H1 (cell line): ENCODE results near the gene WSCD2. TPM values are rescaled to one million over a fixed set of nuclear protein-coding genes. Genes with fewer than 3 reads are reported as not detected.

ENCODE experiments used
- CTCF ChIA-PET: fragments of 300-600 bp; sonication (Branson Sonifier 250); formaldehyde crosslinking; loops from one replicate; lab custom pipeline; 2021; ENCODE audit not compliant: partially characterized antibody; lab: Charles Lee
- POLR2A ChIA-PET: fragments of 300-600 bp; sonication (Branson Sonifier 250); formaldehyde crosslinking; loops from one replicate; lab custom pipeline; 2021; ENCODE audit warnings: inconsistent platforms; ENCODE audit not compliant: partially characterized antibody; lab: Charles Lee
- DNase-seq, 2 experiments: peaks; one replicate each; pipeline versions ENCODE4 v3.0.0 to v3.0.0-alpha.2; 2010 to 2022; ENCODE audit warnings: low spot score in 2 of 2, low read depth in 1 of 2, mixed read lengths in 1 of 2
- FAIRE-seq: peaks from 2 replicates; lab custom pipeline; 2011; peaks lifted over from hg19 to GRCh38; lab: Jason Lieb, UNC
- H2AFZ ChIP-seq: 2 replicates; pipeline ENCODE4 v1.8.1; 2012; ENCODE audit warnings: low read length, inconsistent platforms
- H2AK5ac ChIP-seq: 2 replicates; pipeline ENCODE4 v1.6.1; 2013; ENCODE audit warnings: low read depth, low read length
- H2BK120ac ChIP-seq: replicated peaks from 2 replicates; pipeline ENCODE3; 2013; ENCODE audit warnings: low read depth, low read length, inconsistent platforms
- H2BK12ac ChIP-seq: 2 replicates; pipeline ENCODE4 v1.6.1; 2013; ENCODE audit warnings: low read depth, low read length
- H2BK15ac ChIP-seq: 2 replicates; pipeline ENCODE4 v1.6.1; 2013; ENCODE audit warnings: low read length
- H2BK20ac ChIP-seq: 2 replicates; pipeline ENCODE4 v1.6.1; 2013; ENCODE audit warnings: low read length
- H2BK5ac ChIP-seq: 2 replicates; pipeline ENCODE4 v1.6.1; 2013; ENCODE audit warnings: low read depth, low read length
- H3K14ac ChIP-seq: 2 replicates; pipeline ENCODE4 v1.6.1; 2013; ENCODE audit warnings: inconsistent platforms; ENCODE audit not compliant: insufficient read length
- H3K18ac ChIP-seq: 2 replicates; pipeline ENCODE4 v1.6.1; 2013; ENCODE audit warnings: low read length; ENCODE audit errors: extremely low read depth
- H3K23ac ChIP-seq: 2 replicates; pipeline ENCODE4 v1.6.1; 2013; ENCODE audit warnings: inconsistent platforms; ENCODE audit not compliant: insufficient read length
- H3K23me2 ChIP-seq: 2 replicates; pipeline ENCODE4 v1.6.1; 2013; ENCODE audit warnings: low read depth, low read length
- H3K27ac ChIP-seq: 2 replicates; pipeline ENCODE4 v1.6.1; 2011; ENCODE audit warnings: low read depth, low read length, inconsistent platforms
- H3K27me3 ChIP-seq, 4 experiments: replicated peaks in 1 of 4; 1 replicate in 1 of 4; 2 replicates in 3 of 4; pipeline versions ENCODE4 v1.6.1 to v1.8.1; 2011 to 2013; ENCODE audit warnings: low read length in 3 of 4, mild to moderate bottlenecking in 3 of 4, inconsistent platforms in 2 of 4, mixed read lengths in 2 of 4, moderate library complexity in 1 of 4; ENCODE audit not compliant: control insufficient read depth in 3 of 4, insufficient read depth in 3 of 4; ENCODE audit errors: extremely low read depth in 1 of 4
- H3K36me3 ChIP-seq, 4 experiments: 2 replicates each; pipeline versions ENCODE4 v1.6.1 to v1.8.1; 2011 to 2013; ENCODE audit warnings: mild to moderate bottlenecking in 4 of 4, low read length in 3 of 4, moderate library complexity in 2 of 4, control low read depth in 1 of 4, inconsistent platforms in 1 of 4; ENCODE audit not compliant: insufficient read depth in 4 of 4, control insufficient read depth in 2 of 4
- H3K4ac ChIP-seq: replicated peaks from 2 replicates; pipeline ENCODE3; 2013; ENCODE audit warnings: low read length, low read depth, mixed read lengths, inconsistent platforms; ENCODE audit not compliant: insufficient read length
- H3K4me1 ChIP-seq, 4 experiments: replicated peaks in 1 of 4; 1 replicate in 1 of 4; 2 replicates in 3 of 4; pipeline versions ENCODE4 v1.6.1 to v1.8.1; 2011 to 2013; ENCODE audit warnings: low read length in 3 of 4, inconsistent platforms in 2 of 4, mixed read lengths in 1 of 4; ENCODE audit not compliant: insufficient read depth in 4 of 4, control insufficient read depth in 3 of 4
- H3K4me2 ChIP-seq, 2 experiments: 2 replicates each; pipeline versions ENCODE4 v1.6.1 to v1.8.1; 2011 to 2013; ENCODE audit warnings: low read depth in 2 of 2, low read length in 2 of 2, control low read depth in 1 of 2, inconsistent platforms in 1 of 2, mild to moderate bottlenecking in 1 of 2; ENCODE audit not compliant: insufficient read depth in 1 of 2
- H3K4me3 ChIP-seq, 4 experiments: fragments of 200-600, 300-600 bp in 1 of 4; sonication (generic), shearing (Covaris generic), sonication (Bioruptor Twin) in 1 of 4; 2 replicates each; pipeline versions ENCODE4 v1.5.1 to v1.8.1; 2011 to 2016; ENCODE audit warnings: low read length in 4 of 4, low read depth in 3 of 4, control low read depth in 2 of 4, inconsistent platforms in 2 of 4, mild to moderate bottlenecking in 2 of 4, mixed read lengths in 1 of 4, moderate library complexity in 1 of 4; ENCODE audit not compliant: insufficient read depth in 2 of 4; ENCODE audit errors: extremely low read depth in 1 of 4
- H3K56ac ChIP-seq: replicated peaks from 2 replicates; pipeline ENCODE3; 2013; ENCODE audit warnings: low read depth, mild to moderate bottlenecking, mixed read lengths, low read length, inconsistent platforms; ENCODE audit not compliant: insufficient read length
- H3K79me1 ChIP-seq: 2 replicates; pipeline ENCODE4 v1.6.1; 2013; ENCODE audit warnings: low read depth, low read length, control low read depth
- H3K79me2 ChIP-seq, 2 experiments: 2 replicates each; pipeline versions ENCODE4 v1.6.1 to v1.8.1; 2012 to 2013; ENCODE audit warnings: low read length in 2 of 2, mild to moderate bottlenecking in 2 of 2, inconsistent platforms in 1 of 2; ENCODE audit not compliant: insufficient read depth in 2 of 2, control insufficient read depth in 1 of 2
- H3K9ac ChIP-seq, 4 experiments: replicated peaks in 1 of 4; 1 replicate in 1 of 4; 2 replicates in 3 of 4; pipeline versions ENCODE4 v1.6.1 to v1.8.1; 2011 to 2013; ENCODE audit warnings: low read depth in 3 of 4, low read length in 3 of 4, control low read depth in 2 of 4, mild to moderate bottlenecking in 2 of 4, moderate library complexity in 2 of 4, inconsistent platforms in 1 of 4; ENCODE audit errors: extremely low read depth in 1 of 4
- H3K9me3 ChIP-seq, 2 experiments: 2 replicates each; pipeline versions ENCODE4 v1.6.1 to v1.8.1; 2012 to 2013; ENCODE audit warnings: mild to moderate bottlenecking in 2 of 2, moderate library complexity in 2 of 2, control low read depth in 1 of 2, inconsistent platforms in 1 of 2, low read depth in 1 of 2, low read length in 1 of 2, mixed read lengths in 1 of 2; ENCODE audit not compliant: insufficient read depth in 2 of 2
- H4K20me1 ChIP-seq, 2 experiments: replicated peaks in 1 of 2; 2 replicates each; pipeline versions ENCODE3 to v1.8.1; 2011 to 2013; ENCODE audit warnings: inconsistent platforms in 2 of 2, low read length in 2 of 2, mild to moderate bottlenecking in 1 of 2; ENCODE audit not compliant: insufficient read depth in 2 of 2, control insufficient read depth in 1 of 2
- H4K5ac ChIP-seq: 2 replicates; pipeline ENCODE4 v1.6.1; 2013; ENCODE audit warnings: low read length, low read depth, mixed read lengths, inconsistent platforms; ENCODE audit not compliant: insufficient read length
- H4K8ac ChIP-seq: 2 replicates; pipeline ENCODE4 v1.8.0; 2013; ENCODE audit warnings: mild to moderate bottlenecking, moderate library complexity, low read length, inconsistent platforms; ENCODE audit not compliant: insufficient read depth; ENCODE audit errors: extremely low read depth
- H4K91ac ChIP-seq: replicated peaks from 2 replicates; pipeline ENCODE3; 2013; ENCODE audit warnings: low read length, mixed read lengths, inconsistent platforms; ENCODE audit not compliant: insufficient read length
- ASH2L ChIP-seq: fragments of 200-600, 300-600 bp; sonication (generic); IDR thresholded peaks from one replicate; pipeline ENCODE4 v1.7.1; 2017; ENCODE audit warnings: low read length
- BACH1 ChIP-seq: IDR thresholded peaks from 2 replicates; pipeline ENCODE4 v1.6.1; 2012; ENCODE audit warnings: low read length, improper control_type of control experiment
- CREB1 ChIP-seq: IDR thresholded peaks from 2 replicates; pipeline ENCODE4 v1.6.1; 2012; ENCODE audit warnings: inconsistent platforms
- EGR1 ChIP-seq: IDR thresholded peaks from 2 replicates; pipeline ENCODE4 v1.6.1; 2011; ENCODE audit warnings: low read depth, low read length, borderline replicate concordance
- FOSL1 ChIP-seq: IDR thresholded peaks from 2 replicates; pipeline ENCODE4 v1.6.1; 2011; ENCODE audit warnings: mild to moderate bottlenecking, low read depth, low read length, moderate library complexity; ENCODE audit not compliant: insufficient read depth
- GABPA ChIP-seq: IDR thresholded peaks from 2 replicates; pipeline ENCODE4 v1.6.1; 2011; ENCODE audit warnings: mild to moderate bottlenecking, low read length, moderate library complexity, borderline replicate concordance; ENCODE audit not compliant: insufficient read depth
- KDM1A ChIP-seq: fragments of 200-600, 300-600 bp; sonication (generic); IDR thresholded peaks from 2 replicates; pipeline ENCODE4 v1.7.1; 2016; ENCODE audit warnings: mild to moderate bottlenecking, low read length, borderline replicate concordance
- POLR2AphosphoS5 ChIP-seq: IDR thresholded peaks from 2 replicates; pipeline ENCODE4 v1.6.1; 2011; ENCODE audit warnings: low read depth, low read length
- SIN3A ChIP-seq, 2 experiments: IDR thresholded peaks in 1 of 2; conservative IDR thresholded peaks in 1 of 2; 2 replicates each; pipeline ENCODE4 v1.6.1; 2011 to 2012; ENCODE audit warnings: low read length in 2 of 2, improper control_type of control experiment in 1 of 2, low read depth in 1 of 2, mild to moderate bottlenecking in 1 of 2
- ZNF274 ChIP-seq: IDR thresholded peaks from 2 replicates; pipeline ENCODE4 v1.7.0; 2012; ENCODE audit warnings: low read length, borderline replicate concordance; ENCODE audit errors: extremely low read depth
- WGBS, 2 experiments: shearing (Covaris generic) in 1 of 2; methylation state at CpG; one replicate each; pipeline versions ENCODE4 v1.1.6 to v1.1.7; 2013 to 2015; ENCODE audit warnings: low lambda C conversion rate in 2 of 2, mixed read lengths in 2 of 2, inconsistent platforms in 1 of 2, low coverage in 1 of 2, missing lambda C conversion rate in 1 of 2; ENCODE audit not compliant: insufficient replicate concordance in 2 of 2, insufficient coverage in 1 of 2, insufficient read length in 1 of 2; ENCODE audit errors: extremely low coverage in 1 of 2, missing lambda C conversion rate in 1 of 2; 5-methylcytosine and 5-hydroxymethylcytosine counted together
- polyA plus RNA-seq, 7 experiments: library from polyadenylated mRNA; depleted of rRNA in 3 of 7; stranded (reverse) in 5 of 7; unstranded in 2 of 7; fragments of >200 nt in 5 of 7; fragments of 200-250 nt in 2 of 7; gene quantifications; 1 replicate in 5 of 7; 2 replicates in 1 of 7; 4 replicates in 1 of 7; pipeline versions ENCODE4 v1.2.1 to v1.2.3, GENCODE V29; 2011 to 2013; ENCODE audit warnings: missing spikeins in 2 of 7, mixed read lengths in 2 of 7
- total RNA-seq: library from RNA; stranded (reverse); fragmentation: NEBNext Ultra II Directional; extraction: Animal tissue kit (Norgen Biotek cat#: 25700); gene quantifications from 2 replicates; pipeline ENCODE4 v1.2.1, GENCODE V29; 2021
- TF ChIP-seq, protein P1 (sequence below): IDR thresholded peaks from 2 replicates; pipeline ENCODE4 v1.6.1; 2012; ENCODE audit warnings: inconsistent platforms

The WSCD2 gene
- total and polyA plus RNA-seq, 2 of the 8 experiments (the other 6 are each of a cell fraction or from before 2014, with no cell fraction given), result 1.3 to 2.2 TPM

DNA sequence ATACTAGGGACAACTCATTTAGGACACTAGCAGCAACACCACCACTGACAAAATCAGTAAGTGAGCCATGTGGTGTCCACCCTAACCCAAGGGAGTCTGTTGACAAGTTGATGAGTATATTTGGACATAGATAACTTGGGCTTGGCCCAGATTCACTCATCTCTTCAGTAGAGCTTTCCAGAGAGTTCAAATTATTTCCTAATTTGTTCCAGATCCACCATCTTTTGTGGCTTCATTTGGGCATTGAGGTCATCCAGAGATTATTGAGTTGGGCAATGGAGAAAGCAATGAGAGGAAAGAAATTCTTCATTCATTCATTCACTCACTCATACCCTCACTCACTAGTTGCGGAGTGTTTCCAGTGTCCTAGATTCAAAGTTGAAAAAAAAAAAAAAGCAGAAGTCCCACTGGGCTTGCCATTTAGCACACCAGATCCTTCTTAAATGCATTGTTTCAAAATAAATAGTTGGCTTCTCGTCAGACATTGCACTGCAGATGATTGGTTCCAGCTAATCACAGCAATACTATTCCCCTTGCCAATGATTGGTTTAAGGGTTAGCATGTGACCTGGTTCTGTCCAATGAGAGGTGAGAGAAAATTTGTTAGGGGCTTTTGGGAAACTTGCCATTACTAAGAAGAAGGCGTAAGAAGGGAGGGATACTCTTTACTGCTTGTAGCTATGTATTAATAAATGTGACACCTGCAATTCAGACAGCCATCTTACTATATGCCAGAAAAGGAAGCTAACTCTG is 31.8 kb upstream of the WSCD2 start:
- H2BK20ac ChIP-seq, result no peak overlapping the region
- no peaks in the 10 kb centered on the region for H3K27me3 ChIP-seq
- no peaks in the 10 kb centered on the region for H4K20me1 ChIP-seq
- DNase-seq (no peak), FAIRE-seq (no peak)
- CTCF ChIA-PET, result interaction anchor here (1.1 to 3.5 kb wide), 3 partner anchors 19 to 398 kb away, joined by 3 to 15 read pairs (median 3); partner anchors contain the start of gene WSCD2
- no peak overlapping the region for H3K9ac ChIP-seq
- no peaks in the 10 kb centered on the region for H3K23me2 ChIP-seq
- H4K91ac ChIP-seq, result no peak overlapping the region
- H3K4me3 ChIP-seq, result no peak overlapping the region
- 88% methylated on average over 3 of the region's 3 CpGs; no CpG with 5 or more reads in 1 of the 2 experiments for WGBS, 2 experiments
- H3K79me2 ChIP-seq, result no peaks in the 10 kb centered on the region
- no peak overlapping the region for H2AK5ac ChIP-seq
- no peaks in the 10 kb centered on the region for H3K79me1 ChIP-seq
- H2BK15ac ChIP-seq, result no peak overlapping the region
- no peak overlapping the region for H3K18ac ChIP-seq
- H3K14ac ChIP-seq, result no peak overlapping the region
- no peak overlapping the region for H2AFZ ChIP-seq
- POLR2A ChIA-PET, result no interaction called here
- H3K56ac ChIP-seq, result no peak overlapping the region
- H3K23ac ChIP-seq, result no peak overlapping the region
- H2BK12ac ChIP-seq, result no peak overlapping the region
- H2BK5ac ChIP-seq, result no peak overlapping the region
- H4K5ac ChIP-seq, result no peak overlapping the region
- H3K9me3 ChIP-seq, result no peaks in the 10 kb centered on the region
- no peak overlapping the region for H3K27ac ChIP-seq
- no peak overlapping the region for H4K8ac ChIP-seq
- no peak overlapping the region for H3K4me2 ChIP-seq
- no peak overlapping the region for H3K4ac ChIP-seq
- peaks cover 0 to 8% (median 0%) of the 10 kb centered on the region in 4 experiments; a peak in 1 of 7 replicates for H3K4me1 ChIP-seq
- TF ChIP-seq EGR1 (no peak), BACH1 (no peak), GABPA (no peak), POLR2AphosphoS5 (no peak), CREB1 (no peak), ASH2L (no peak), ZNF274 (no peak), SIN3A (conservative IDR thresholded peaks at IDR 0.05 in 1 of 2, IDR thresholded peaks at IDR 0.05 in 1 of 2; ENCODE audit: low read depth in 1 of 2, low read length in 2 of 2) (no peak), FOSL1 (no peak), KDM1A (no peak)
- TF ChIP-seq, protein P1, sequence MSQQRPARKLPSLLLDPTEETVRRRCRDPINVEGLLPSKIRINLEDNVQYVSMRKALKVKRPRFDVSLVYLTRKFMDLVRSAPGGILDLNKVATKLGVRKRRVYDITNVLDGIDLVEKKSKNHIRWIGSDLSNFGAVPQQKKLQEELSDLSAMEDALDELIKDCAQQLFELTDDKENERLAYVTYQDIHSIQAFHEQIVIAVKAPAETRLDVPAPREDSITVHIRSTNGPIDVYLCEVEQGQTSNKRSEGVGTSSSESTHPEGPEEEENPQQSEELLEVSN, result no peak
- H3K36me3 ChIP-seq, result no peaks in the 10 kb centered on the region
- no peak overlapping the region for H2BK120ac ChIP-seq
